Activated CD8-positive, alpha-beta T cell treated with anti-CD3 and anti-CD28 coated beads for 36 hours (primary cell): ENCODE measurements around the gene ZNF808. TPM values are rescaled to one million over a fixed set of nuclear protein-coding genes. Genes with fewer than 3 reads are reported as not detected.
A peak's percentile ranks its signal among the peaks of the same experiment; 100 is the strongest.
"Not testable (repeated sequence)": the region's sequence is repeated elsewhere in the genome, so short reads cannot be mapped to it uniquely, and the experiment has no call there.

ENCODE experiments used
- ATAC-seq: fragments of 200-7000 bp; cut with Tn5 transposase; one replicate; pipeline ENCODE4 v1.10.0; 2021; ENCODE audit warnings: mild to moderate bottlenecking, moderate library complexity
- CTCF ChIA-PET: fragments of 350-600 bp; sonication (Branson Sonifier 250); formaldehyde crosslinking; loops from one replicate; lab custom pipeline; 2021; ENCODE audit warnings: antibody characterized with exemption; lab: Charles Lee
- POLR2A ChIA-PET: fragments of 350-600 bp; sonication (Branson Sonifier 250); formaldehyde crosslinking; loops from one replicate; lab custom pipeline; 2021; ENCODE audit warnings: antibody characterized with exemption; lab: Charles Lee
- DNase-seq: peaks from one replicate; pipeline ENCODE4 v3.0.0-alpha.2; 2020
- H3K27ac Mint-ChIP-seq: one replicate; pipeline ENCODE4 v1.8.0; 2021; ENCODE audit warnings: mild to moderate bottlenecking, mixed read lengths
- H3K27me3 Mint-ChIP-seq: one replicate; pipeline ENCODE4 v1.8.0; 2021; ENCODE audit warnings: mixed read lengths
- H3K36me3 Mint-ChIP-seq: one replicate; pipeline ENCODE4 v1.8.0; 2021; ENCODE audit warnings: low read depth, mixed read lengths
- H3K4me1 Mint-ChIP-seq: one replicate; pipeline ENCODE4 v1.8.0; 2021; ENCODE audit warnings: low read depth, mixed read lengths
- H3K4me3 Mint-ChIP-seq: one replicate; pipeline ENCODE4 v1.8.0; 2021; ENCODE audit warnings: mild to moderate bottlenecking, moderate library complexity, mixed read lengths
- H3K9me3 Mint-ChIP-seq: one replicate; pipeline ENCODE4 v1.8.0; 2021; ENCODE audit warnings: mixed read lengths
- intact Hi-C: fragments of 100-400 bp; cut with micrococcal nuclease; formaldehyde crosslinking; loops from one replicate; pipeline ENCODE4 v1.10.0; 2022
- total RNA-seq, 2 experiments: library from RNA; stranded (reverse); gene quantifications; one replicate each; pipeline ENCODE4 v1.2.3, GENCODE V29; 2021
- TF ChIP-seq, protein P1 (sequence below): fragments of 200-600 bp; IDR thresholded peaks from one replicate; pipeline ENCODE4 v1.8.0; 2022; ENCODE audit warnings: antibody characterized with exemption, mild to moderate bottlenecking

ZNF808 gene
- total RNA-seq, 2 experiments from 2014 or later = 32.4 to 32.5 TPM

DNA sequence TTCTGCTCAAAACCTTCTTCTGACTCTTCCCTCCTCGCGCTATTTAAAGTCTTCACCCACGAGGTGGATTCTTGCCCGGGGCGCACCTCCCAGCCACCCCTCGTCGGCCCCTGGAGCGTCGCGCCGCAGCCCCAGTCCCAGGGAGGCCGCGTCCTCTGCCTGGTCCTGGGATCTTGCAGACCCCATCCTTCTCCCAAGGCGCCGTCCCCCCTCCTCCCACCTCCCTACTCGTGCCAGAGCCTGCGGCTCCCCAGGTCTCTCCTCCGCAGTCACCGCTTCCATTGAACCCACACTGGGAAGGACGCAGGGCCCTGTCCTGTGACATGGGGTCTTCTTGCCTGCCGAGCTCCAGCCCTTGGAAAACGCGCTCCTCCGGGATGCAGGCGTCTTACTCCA lies 486 bp downstream of the ZNF808 start:
- peaks cover 6% of the 10 kb centered on the region for H3K9me3 Mint-ChIP-seq
- ChIA-PET POLR2A (no interaction called here), CTCF (no interaction called here)
- peaks cover 18% of the 10 kb centered on the region for H3K36me3 Mint-ChIP-seq
- peak overlapping the region; percentile 88 for H3K4me3 Mint-ChIP-seq
- H3K27ac Mint-ChIP-seq = peak overlapping the region; percentile 97
- no peaks in the 10 kb centered on the region for H3K27me3 Mint-ChIP-seq
- DNase-seq (no peak), ATAC-seq (no peak)
- intact Hi-C loops = no loop called here
- peaks cover 12% of the 10 kb centered on the region for H3K4me1 Mint-ChIP-seq
- TF ChIP-seq, protein P1, sequence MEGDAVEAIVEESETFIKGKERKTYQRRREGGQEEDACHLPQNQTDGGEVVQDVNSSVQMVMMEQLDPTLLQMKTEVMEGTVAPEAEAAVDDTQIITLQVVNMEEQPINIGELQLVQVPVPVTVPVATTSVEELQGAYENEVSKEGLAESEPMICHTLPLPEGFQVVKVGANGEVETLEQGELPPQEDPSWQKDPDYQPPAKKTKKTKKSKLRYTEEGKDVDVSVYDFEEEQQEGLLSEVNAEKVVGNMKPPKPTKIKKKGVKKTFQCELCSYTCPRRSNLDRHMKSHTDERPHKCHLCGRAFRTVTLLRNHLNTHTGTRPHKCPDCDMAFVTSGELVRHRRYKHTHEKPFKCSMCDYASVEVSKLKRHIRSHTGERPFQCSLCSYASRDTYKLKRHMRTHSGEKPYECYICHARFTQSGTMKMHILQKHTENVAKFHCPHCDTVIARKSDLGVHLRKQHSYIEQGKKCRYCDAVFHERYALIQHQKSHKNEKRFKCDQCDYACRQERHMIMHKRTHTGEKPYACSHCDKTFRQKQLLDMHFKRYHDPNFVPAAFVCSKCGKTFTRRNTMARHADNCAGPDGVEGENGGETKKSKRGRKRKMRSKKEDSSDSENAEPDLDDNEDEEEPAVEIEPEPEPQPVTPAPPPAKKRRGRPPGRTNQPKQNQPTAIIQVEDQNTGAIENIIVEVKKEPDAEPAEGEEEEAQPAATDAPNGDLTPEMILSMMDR = no peak

DNA sequence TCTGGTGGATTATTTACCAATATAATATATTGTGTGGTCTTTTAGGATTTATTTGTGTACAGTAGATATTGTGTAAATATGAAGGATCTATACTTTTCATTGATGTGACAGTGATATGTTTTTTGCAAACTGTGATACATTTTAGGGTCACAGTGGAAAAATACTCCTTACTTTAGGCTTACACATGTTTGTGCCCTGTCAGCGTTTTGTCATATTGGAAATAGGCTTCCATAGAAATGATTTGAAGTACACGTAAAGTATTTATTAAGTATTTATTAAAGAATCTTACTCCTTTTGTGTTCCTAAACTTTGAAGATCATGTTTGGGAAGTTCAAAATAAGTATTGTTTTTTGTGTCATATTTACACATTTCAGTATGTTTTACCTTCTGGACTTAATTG lies 5.0 kb downstream of the ZNF808 start:
- H3K9me3 Mint-ChIP-seq = no peaks in the 10 kb centered on the region
- TF ChIP-seq, protein P1 = no peak
- ATAC-seq = no peak
- no peak overlapping the region for H3K27ac Mint-ChIP-seq
- DNase-seq = no peak
- ChIA-PET POLR2A (no interaction called here), CTCF (no interaction called here)
- H3K27me3 Mint-ChIP-seq = no peaks in the 10 kb centered on the region
- intact Hi-C loops = no loop called here
- peaks cover 28% of the 10 kb centered on the region for H3K4me1 Mint-ChIP-seq
- H3K4me3 Mint-ChIP-seq = no peak overlapping the region
- H3K36me3 Mint-ChIP-seq = peaks cover 42% of the 10 kb centered on the region

DNA sequence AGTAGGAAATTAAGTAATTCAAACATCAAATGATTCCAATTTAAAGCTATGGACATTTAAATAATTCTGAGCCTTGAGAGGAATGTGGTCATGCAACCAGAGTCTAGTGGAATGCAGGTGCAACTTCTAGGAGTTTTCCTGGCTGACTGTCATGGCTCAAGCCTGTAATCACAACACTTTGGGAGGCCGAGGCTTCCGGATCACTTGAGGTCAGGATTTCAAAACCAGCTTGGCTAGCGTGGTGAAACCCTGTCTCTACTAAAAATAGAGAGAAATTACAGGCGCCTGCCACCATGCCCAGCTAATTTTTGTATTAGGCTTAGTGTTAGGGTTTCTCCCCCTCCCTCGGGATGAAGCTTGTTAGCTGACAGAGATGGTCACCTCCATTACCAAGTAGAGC lies 6.4 kb downstream of the ZNF808 start:
- peaks cover 40% of the 10 kb centered on the region for H3K36me3 Mint-ChIP-seq
- no peak overlapping the region for H3K4me3 Mint-ChIP-seq
- CTCF ChIA-PET = interaction anchor here (0.5 kb wide), 1 partner anchor 160 kb away, joined by 3 read pairs; no protein-coding TSS in a partner anchor
- H3K4me1 Mint-ChIP-seq = peaks cover 26% of the 10 kb centered on the region
- H3K9me3 Mint-ChIP-seq = peaks cover 2% of the 10 kb centered on the region
- ATAC-seq (no peak), DNase-seq (no peak)
- H3K27me3 Mint-ChIP-seq = no peaks in the 10 kb centered on the region
- intact Hi-C loops = no loop called here
- POLR2A ChIA-PET = no interaction called here
- TF ChIP-seq, protein P1 = no peak
- no peak overlapping the region for H3K27ac Mint-ChIP-seq

DNA sequence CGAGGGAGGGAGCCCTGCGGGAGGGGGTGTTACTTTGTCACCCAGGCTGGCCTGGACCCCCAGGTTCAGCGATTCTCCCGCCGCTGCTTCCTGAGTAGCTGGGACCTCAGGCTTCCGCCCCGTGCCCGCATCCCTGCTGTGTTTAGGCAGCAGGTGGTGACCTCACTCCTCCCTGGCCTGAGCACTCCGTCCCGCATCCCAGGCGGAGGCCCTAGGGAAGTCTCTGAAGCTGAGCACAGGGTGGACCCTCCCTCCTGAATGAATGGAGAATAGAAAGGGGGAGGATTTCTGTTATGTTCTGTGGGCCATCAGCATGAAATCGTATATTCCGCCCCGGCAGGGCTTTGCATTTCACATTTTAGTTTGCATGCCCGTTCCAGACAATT lies 7.9 kb downstream of the ZNF808 start:
- Mint-ChIP-seq H3K4me3 (peak overlapping the region; percentile 86), H3K4me1 (peaks cover 25% of the 10 kb centered on the region), H3K27ac (peak overlapping the region; percentile 94), H3K36me3 (peaks cover 46% of the 10 kb centered on the region)
- DNase-seq = peak; percentile 36
- intact Hi-C loops, H3K27me3 Mint-ChIP-seq, CTCF ChIA-PET, POLR2A ChIA-PET, H3K9me3 Mint-ChIP-seq: not testable (repeated sequence)
- ATAC-seq = peak; percentile 4

DNA sequence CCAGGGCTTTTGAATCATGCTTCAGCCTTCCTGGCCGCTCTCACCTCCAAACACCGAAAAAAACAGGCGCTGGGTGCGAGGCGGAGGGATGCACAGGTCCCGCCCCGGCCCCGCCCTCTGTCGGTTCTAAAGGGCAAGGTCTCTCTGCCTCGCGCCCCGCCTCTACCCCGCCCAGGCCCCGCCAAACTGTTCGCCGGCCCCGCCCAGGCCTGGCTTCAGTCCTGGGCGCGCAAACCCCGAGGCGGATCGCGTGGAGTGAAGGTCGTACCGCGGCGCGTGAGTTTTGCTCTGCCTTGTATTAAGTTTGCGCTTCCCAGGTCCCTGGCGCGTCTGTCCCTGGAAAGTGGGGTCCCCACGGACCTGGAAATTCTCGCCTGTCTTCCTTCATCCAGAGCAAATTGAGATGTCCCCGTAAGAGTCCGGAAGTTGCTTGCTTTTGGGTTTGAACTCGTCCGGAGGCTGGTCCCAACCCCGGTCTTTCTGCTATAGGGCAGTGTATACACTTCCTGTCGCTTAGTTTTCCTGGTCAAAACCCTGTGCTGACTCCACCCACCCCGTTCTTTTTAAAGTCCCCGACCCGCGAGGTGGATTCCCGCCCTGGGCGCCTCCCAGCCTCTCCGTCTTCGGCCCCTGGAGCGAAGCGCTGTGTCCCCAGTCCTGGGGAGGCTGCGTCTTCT lies 8.4 kb downstream of the ZNF808 start:
- H3K4me1 Mint-ChIP-seq = peaks cover 27% of the 10 kb centered on the region
- H3K4me3 Mint-ChIP-seq = peak overlapping the region; percentile 86
- CTCF ChIA-PET = no interaction called here
- H3K27ac Mint-ChIP-seq = peak overlapping the region; percentile 94
- DNase-seq (peak; percentile 97), ATAC-seq (peak; percentile 96)
- TF ChIP-seq, protein P1 = no peak
- peaks cover 4% of the 10 kb centered on the region for H3K9me3 Mint-ChIP-seq
- intact Hi-C loops = no loop called here
- H3K27me3 Mint-ChIP-seq = no peaks in the 10 kb centered on the region
- H3K36me3 Mint-ChIP-seq = peaks cover 50% of the 10 kb centered on the region
- POLR2A ChIA-PET = interaction anchor here (0.6 to 0.8 kb wide), 2 partner anchors 16 to 35 kb away, joined by 3 read pairs; no protein-coding TSS in a partner anchor
